ENCODE data around the gene CYBB.

The CYBB gene

GRCh38 chrX:37846141-37846540, 66.3 kb downstream of the CYBB start:
- peak; percentile 56 for DNase-seq

GRCh38 chrX:37846558-37846933, 66.7 kb downstream of the CYBB start:
- no peak for DNase-seq

GRCh38 chrX:37846934-37847732, 67.3 kb downstream of the CYBB start, which contains the start of gene DYNLT3:
Gene DYNLT3, minus strand, starts transcription at chrX:37847571. Its CDS starts 61 bp downstream, at chrX:37847510.
- DNase-seq = peak; percentile 96

GRCh38 chrX:37847733-37848197, 67.9 kb downstream of the CYBB start:
- DNase-seq = no peak

GRCh38 chrX:37854148-37854547, 74.3 kb downstream of the CYBB start:
- DNase-seq = peak; percentile 4

- no peak for DNase-seq
Measured at GRCh38 chrX:37854748-37855147, 74.9 kb downstream of the CYBB start.

- no peak for DNase-seq
Measured at GRCh38 chrX:37860721-37861120, 80.9 kb downstream of the CYBB start.

GRCh38 chrX:37862851-37863250, 83.0 kb downstream of the CYBB start:
- DNase-seq = no peak
